ENCODE measurements around the gene SEMA3G.

The SEMA3G gene

DNA sequence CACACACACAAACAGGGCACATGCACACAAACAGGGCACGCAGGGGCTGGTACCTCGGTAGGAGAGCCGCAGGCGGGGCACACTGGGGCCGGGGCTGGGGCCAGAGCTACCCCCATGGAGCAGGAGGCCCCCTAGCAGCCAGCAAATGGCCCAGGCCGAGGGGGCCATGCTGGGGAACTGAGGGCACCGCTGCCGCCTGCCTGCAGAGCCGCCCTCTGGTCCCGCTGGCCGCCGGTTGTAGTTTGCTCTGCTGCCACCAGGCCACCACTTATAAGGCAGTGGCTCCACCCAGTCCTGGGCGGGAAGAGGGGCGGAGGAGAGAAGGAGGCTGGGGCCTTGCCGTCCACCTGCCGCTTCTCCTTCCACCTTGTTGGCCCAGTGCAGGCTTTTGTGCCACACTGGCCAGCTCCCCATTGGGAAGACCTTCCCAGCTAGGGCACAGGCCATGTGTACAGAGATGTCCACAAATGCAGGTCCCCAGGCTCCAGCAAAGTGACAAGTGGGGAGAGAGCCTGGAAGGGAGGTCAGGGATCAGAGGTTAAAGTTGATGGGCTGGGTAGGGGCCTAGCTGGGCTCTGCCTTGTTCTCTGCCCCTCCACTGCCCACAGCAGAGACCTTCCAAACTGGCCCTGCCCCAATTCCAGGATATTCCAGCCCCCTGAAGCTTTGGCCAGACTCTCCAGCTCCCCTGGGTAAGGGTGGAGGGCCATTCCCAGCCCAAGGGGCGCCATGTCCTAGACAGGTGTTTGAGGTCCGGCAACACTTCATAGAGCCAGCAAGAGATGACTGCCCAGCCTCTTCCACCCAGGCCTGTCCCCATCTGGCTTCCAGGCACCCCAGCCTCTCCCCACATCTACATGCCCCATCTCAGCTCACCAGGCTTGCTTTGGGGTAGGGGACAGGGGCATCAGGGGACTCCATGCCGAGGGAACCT, at the start of gene SEMA3G:
SEMA3G (minus strand) TSS at position 244 of the 934 bp plus-strand sequence; CDS start at position 168, 76 bp downstream.
- DNase-seq (ENCODE audit: low spot score), result peak; percentile 78
- peaks cover 11% of the 10 kb centered on the region for H3K4me1 Mint-ChIP-seq (ENCODE audit: low read depth)
- no peak within 1 kb of the TSS for H3K27ac Mint-ChIP-seq
- H3K27me3 Mint-ChIP-seq (ENCODE audit: low read depth), result no peaks in the 10 kb centered on the region
- H3K4me3 Mint-ChIP-seq, result no peak within 1 kb of the TSS
- H3K9me3 Mint-ChIP-seq, result no peaks in the 10 kb centered on the region
- no peaks in the 10 kb centered on the region for H3K36me3 Mint-ChIP-seq (ENCODE audit: low read depth)

DNA sequence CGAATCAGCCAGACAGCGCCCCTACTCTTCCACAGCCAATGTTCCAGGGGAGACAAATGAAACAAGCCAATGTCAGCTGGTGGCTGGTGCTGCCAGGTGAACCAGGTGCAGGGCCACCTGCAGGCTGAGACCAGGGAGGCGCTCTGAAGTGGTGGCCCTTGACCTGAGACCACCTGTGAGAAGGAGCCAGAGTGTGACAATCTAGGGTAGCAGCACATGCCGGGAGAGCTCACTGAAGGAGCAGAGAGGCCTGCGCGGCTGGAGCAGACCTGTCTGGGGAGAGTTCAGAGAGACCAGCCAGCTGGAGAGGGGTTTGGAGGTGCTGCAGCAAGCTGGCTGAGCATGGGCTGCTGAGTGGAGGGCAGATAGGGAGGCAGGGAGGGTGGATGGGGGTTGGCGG, 49.5 kb upstream of the SEMA3G start:
- Mint-ChIP-seq H3K27me3 (ENCODE audit: low read depth) (no peaks in the 10 kb centered on the region), H3K9me3 (no peaks in the 10 kb centered on the region), H3K4me3 (no peak overlapping the region), H3K27ac (no peak overlapping the region), H3K4me1 (ENCODE audit: low read depth) (no peaks in the 10 kb centered on the region), H3K36me3 (ENCODE audit: low read depth) (peaks cover 13% of the 10 kb centered on the region)
- no peak for DNase-seq (ENCODE audit: low spot score)

DNA sequence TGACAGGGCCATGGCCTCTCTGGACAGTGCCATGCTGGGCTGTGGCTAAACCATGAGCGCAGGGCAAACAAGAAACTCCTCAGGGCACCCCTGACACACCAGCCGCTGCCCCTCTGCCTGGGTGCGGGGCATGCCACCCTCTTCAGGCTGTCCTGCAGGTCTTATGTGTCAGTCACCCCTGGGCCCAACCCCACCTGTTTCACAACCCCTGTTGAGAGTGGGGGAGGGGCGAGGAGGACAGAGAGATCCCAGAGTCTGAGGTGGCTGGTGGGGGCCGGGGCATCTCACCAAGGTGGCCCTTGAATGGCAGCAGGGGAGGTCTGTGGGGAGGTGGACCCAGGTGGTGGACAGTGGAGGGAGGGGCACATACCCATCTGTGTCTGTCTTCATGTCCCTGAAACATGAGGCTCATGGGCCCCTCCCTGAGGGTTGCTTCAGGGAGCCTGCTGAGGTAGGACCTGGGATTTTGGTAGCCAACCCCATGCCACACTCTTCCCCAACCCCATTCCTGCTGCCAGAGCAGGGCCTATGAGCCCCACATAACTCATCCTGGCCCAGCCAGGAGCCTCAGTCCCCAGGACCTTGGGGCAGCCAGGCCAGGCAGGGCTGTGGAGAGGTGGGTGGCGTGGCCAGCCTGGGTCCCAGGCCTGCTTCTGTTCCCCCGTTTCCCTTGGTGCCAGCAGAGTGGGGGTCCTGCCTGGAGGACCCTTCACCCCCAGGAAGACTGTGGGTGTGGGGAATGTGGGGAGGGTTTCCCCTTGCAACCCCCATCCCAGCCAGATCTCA, 48.5 kb upstream of the SEMA3G start:
- no peaks in the 10 kb centered on the region for H3K9me3 Mint-ChIP-seq
- H3K27ac Mint-ChIP-seq, result no peak overlapping the region
- no peaks in the 10 kb centered on the region for H3K4me1 Mint-ChIP-seq (ENCODE audit: low read depth)
- DNase-seq (ENCODE audit: low spot score), result no peak
- no peaks in the 10 kb centered on the region for H3K27me3 Mint-ChIP-seq (ENCODE audit: low read depth)
- H3K4me3 Mint-ChIP-seq, result no peak overlapping the region
- H3K36me3 Mint-ChIP-seq (ENCODE audit: low read depth), result peaks cover 13% of the 10 kb centered on the region

DNA sequence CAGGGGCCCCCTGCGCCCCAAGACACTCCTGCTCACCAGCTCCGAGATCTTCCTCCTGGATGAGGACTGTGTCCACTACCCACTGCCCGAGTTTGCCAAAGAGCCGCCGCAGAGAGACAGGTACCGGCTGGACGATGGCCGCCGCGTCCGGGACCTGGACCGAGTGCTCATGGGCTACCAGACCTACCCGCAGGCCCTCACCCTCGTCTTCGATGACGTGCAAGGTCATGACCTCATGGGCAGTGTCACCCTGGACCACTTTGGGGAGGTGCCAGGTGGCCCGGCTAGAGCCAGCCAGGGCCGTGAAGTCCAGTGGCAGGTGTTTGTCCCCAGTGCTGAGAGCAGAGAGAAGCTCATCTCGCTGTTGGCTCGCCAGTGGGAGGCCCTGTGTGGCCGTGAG, 47.2 kb upstream of the SEMA3G start:
- DNase-seq (ENCODE audit: low spot score), result no peak
- no peaks in the 10 kb centered on the region for H3K9me3 Mint-ChIP-seq
- peaks cover 15% of the 10 kb centered on the region for H3K36me3 Mint-ChIP-seq (ENCODE audit: low read depth)
- H3K27me3 Mint-ChIP-seq (ENCODE audit: low read depth), result no peaks in the 10 kb centered on the region
- no peak overlapping the region for H3K27ac Mint-ChIP-seq
- no peaks in the 10 kb centered on the region for H3K4me1 Mint-ChIP-seq (ENCODE audit: low read depth)
- no peak overlapping the region for H3K4me3 Mint-ChIP-seq

DNA sequence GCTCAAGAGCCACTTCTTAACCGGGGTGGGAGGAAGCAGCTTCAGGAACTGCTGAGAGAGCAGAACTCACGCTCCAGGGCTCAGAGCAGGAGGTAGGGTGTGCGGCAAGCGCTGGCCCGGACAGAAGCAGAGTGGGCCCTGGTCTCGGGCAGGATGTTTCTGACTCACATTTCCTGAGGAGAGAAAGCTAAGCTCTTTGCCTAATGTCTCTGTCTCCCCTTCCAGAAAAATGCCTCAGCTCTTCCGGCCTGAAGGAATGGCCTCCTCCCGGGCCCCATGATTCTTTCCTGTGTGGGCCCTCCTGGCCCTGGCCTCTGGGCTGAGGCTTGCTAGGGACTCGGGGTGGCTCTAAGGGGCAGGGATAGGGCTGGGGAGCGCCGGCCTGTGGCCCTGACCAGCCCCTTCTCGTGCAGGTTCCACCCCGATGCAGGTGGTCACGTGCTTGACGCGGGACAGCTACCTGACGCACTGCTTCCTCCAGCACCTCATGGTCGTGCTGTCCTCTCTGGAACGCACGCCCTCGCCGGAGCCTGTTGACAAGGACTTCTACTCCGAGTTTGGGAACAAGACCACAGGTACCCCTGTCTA, 46.1 kb upstream of the SEMA3G start:
- Mint-ChIP-seq H3K4me1 (ENCODE audit: low read depth) (no peaks in the 10 kb centered on the region), H3K27ac (no peak overlapping the region), H3K27me3 (ENCODE audit: low read depth) (no peaks in the 10 kb centered on the region), H3K36me3 (ENCODE audit: low read depth) (peaks cover 15% of the 10 kb centered on the region), H3K9me3 (no peaks in the 10 kb centered on the region), H3K4me3 (no peak overlapping the region)
- DNase-seq (ENCODE audit: low spot score), result no peak

DNA sequence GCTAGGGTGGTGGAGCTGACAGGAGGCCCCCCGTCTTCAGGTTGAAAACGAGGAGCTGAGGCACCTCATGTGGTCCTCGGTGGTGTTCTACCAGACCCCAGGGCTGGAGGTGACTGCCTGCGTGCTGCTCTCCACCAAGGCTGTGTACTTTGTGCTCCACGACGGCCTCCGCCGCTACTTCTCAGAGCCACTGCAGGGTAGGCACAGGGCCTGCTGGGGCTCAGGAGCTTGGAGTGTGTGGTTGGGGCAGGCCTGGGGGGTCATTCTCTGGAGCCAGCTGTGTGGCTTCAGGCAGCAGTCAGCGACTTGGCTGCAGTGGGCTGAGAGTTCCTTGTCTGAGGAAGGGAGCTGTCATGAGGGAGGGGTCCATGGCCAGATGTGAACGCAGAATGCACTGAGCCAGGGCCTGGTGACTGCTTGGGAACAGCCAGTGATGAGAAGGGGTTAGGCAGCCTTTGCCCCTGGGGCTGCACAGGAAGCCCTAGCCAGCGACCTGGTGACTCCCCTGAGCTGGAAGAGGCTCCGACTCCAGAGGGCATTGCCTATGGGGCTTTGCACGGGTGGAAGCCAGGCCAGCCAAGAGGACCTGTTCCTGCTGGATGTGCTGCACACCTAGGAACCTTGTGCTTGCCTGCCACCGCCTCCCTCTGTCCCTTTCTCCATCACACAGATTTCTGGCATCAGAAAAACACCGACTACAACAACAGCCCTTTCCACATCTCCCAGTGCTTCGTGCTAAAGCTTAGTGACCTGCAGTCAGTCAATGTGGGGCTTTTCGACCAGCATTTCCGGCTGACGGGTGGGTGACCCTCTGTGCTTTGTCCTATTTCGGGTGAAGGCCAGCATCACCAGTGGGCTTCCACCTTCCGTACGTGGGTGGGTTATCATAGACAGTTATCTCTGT, 45.4 kb upstream of the SEMA3G start:
- Mint-ChIP-seq H3K4me3 (no peak overlapping the region), H3K27me3 (ENCODE audit: low read depth) (no peaks in the 10 kb centered on the region), H3K36me3 (ENCODE audit: low read depth) (peaks cover 15% of the 10 kb centered on the region), H3K27ac (no peak overlapping the region), H3K4me1 (ENCODE audit: low read depth) (no peaks in the 10 kb centered on the region), H3K9me3 (no peaks in the 10 kb centered on the region)
- DNase-seq (ENCODE audit: low spot score), result no peak

DNA sequence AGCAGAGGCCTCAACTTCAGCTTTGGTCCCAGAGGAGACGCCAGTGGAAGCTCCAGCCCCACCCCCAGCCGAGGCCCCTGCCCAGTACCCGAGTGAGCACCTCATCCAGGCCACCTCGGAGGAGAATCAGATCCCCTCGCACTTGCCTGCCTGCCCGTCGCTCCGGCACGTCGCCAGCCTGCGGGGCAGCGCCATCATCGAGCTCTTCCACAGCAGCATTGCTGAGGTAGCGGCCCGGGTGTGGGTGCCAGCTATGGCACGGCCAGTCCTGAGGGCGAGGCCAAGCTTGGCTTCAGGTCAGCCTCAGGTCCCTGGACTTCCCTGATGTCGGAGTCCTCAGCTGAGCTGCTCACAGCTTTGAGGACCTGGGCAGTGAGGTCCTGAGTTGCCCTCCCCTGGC, 44.5 kb upstream of the SEMA3G start:
- H3K27ac Mint-ChIP-seq, result no peak overlapping the region

DNA sequence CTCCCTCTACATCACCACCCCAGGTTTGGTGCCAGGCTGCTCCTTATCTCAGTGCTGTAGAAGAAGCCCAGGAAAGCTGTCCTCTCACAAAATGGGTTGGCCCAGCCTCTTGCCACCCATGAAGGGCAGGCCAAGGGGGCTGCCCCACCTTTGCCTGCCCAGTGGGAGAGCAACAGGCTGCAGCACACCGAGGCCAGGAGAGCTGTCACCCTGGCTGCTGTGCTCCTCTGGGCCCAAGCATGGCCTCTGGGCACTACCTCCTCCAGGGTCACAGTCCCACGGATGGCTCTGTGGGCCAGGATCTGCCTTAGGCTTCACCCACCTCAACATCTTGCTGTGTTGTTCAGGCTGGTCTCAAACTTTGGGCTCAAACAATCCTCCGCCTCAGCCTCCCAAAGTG, 43.8 kb upstream of the SEMA3G start:
- Mint-ChIP-seq H3K9me3 (no peaks in the 10 kb centered on the region), H3K27me3 (ENCODE audit: low read depth) (no peaks in the 10 kb centered on the region), H3K36me3 (ENCODE audit: low read depth) (peaks cover 15% of the 10 kb centered on the region), H3K27ac (no peak overlapping the region), H3K4me3 (no peak overlapping the region), H3K4me1 (ENCODE audit: low read depth) (no peaks in the 10 kb centered on the region)
- no peak for DNase-seq (ENCODE audit: low spot score)

More for the DNA sequence above, 44.5 kb upstream of the SEMA3G start:
- Mint-ChIP-seq H3K36me3 (ENCODE audit: low read depth) (peaks cover 15% of the 10 kb centered on the region), H3K4me3 (no peak overlapping the region), H3K4me1 (ENCODE audit: low read depth) (no peaks in the 10 kb centered on the region), H3K27me3 (ENCODE audit: low read depth) (no peaks in the 10 kb centered on the region), H3K9me3 (no peaks in the 10 kb centered on the region)
- no peak for DNase-seq (ENCODE audit: low spot score)

DNA sequence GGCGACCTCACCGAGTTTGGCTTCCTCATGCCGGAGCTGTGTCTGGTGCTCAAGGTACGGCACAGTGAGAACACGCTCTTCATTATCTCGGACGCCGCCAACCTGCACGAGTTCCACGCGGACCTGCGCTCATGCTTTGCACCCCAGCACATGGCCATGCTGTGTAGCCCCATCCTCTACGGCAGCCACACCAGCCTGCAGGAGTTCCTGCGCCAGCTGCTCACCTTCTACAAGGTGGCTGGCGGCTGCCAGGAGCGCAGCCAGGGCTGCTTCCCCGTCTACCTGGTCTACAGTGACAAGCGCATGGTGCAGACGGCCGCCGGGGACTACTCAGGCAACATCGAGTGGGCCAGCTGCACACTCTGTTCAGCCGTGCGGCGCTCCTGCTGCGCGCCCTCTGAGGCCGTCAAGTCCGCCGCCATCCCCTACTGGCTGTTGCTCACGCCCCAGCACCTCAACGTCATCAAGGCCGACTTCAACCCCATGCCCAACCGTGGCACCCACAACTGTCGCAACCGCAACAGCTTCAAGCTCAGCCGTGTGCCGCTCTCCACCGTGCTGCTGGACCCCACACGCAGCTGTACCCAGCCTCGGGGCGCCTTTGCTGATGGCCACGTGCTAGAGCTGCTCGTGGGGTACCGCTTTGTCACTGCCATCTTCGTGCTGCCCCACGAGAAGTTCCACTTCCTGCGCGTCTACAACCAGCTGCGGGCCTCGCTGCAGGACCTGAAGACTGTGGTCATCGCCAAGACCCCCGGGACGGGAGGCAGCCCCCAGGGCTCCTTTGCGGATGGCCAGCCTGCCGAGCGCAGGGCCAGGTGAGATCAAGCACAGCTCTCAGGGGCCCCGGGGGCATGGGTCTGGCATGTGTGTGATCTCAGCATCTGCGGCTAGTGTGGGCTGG, 43.1 kb upstream of the SEMA3G start:
- H3K4me3 Mint-ChIP-seq, result no peak overlapping the region
- H3K4me1 Mint-ChIP-seq (ENCODE audit: low read depth), result no peaks in the 10 kb centered on the region
- no peaks in the 10 kb centered on the region for H3K9me3 Mint-ChIP-seq
- H3K36me3 Mint-ChIP-seq (ENCODE audit: low read depth), result peaks cover 15% of the 10 kb centered on the region
- H3K27ac Mint-ChIP-seq, result no peak overlapping the region
- H3K27me3 Mint-ChIP-seq (ENCODE audit: low read depth), result no peaks in the 10 kb centered on the region
- no peak for DNase-seq (ENCODE audit: low spot score)

DNA sequence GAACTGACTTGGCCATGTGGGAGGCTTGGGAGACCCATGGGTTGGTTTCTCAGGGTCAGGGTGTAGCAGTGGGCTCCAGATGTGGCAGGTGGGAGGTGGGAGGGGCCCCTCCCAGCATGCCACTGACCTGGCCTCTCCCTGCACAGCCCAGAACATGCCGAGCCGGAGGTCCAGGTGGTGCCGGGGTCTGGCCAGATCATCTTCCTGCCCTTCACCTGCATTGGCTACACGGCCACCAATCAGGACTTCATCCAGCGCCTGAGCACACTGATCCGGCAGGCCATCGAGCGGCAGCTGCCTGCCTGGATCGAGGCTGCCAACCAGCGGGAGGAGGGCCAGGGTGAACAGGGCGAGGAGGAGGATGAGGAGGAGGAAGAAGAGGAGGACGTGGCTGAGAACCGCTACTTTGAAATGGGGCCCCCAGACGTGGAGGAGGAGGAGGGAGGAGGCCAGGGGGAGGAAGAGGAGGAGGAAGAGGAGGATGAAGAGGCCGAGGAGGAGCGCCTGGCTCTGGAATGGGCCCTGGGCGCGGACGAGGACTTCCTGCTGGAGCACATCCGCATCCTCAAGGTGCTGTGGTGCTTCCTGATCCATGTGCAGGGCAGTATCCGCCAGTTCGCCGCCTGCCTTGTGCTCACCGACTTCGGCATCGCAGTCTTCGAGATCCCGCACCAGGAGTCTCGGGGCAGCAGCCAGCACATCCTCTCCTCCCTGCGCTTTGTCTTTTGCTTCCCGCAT, 42.3 kb upstream of the SEMA3G start:
- H3K27me3 Mint-ChIP-seq (ENCODE audit: low read depth), result no peaks in the 10 kb centered on the region
- no peaks in the 10 kb centered on the region for H3K4me1 Mint-ChIP-seq (ENCODE audit: low read depth)
- no peak for DNase-seq (ENCODE audit: low spot score)
- no peak overlapping the region for H3K27ac Mint-ChIP-seq
- H3K36me3 Mint-ChIP-seq (ENCODE audit: low read depth), result peaks cover 12% of the 10 kb centered on the region
- H3K9me3 Mint-ChIP-seq, result no peaks in the 10 kb centered on the region
- no peak overlapping the region for H3K4me3 Mint-ChIP-seq

DNA sequence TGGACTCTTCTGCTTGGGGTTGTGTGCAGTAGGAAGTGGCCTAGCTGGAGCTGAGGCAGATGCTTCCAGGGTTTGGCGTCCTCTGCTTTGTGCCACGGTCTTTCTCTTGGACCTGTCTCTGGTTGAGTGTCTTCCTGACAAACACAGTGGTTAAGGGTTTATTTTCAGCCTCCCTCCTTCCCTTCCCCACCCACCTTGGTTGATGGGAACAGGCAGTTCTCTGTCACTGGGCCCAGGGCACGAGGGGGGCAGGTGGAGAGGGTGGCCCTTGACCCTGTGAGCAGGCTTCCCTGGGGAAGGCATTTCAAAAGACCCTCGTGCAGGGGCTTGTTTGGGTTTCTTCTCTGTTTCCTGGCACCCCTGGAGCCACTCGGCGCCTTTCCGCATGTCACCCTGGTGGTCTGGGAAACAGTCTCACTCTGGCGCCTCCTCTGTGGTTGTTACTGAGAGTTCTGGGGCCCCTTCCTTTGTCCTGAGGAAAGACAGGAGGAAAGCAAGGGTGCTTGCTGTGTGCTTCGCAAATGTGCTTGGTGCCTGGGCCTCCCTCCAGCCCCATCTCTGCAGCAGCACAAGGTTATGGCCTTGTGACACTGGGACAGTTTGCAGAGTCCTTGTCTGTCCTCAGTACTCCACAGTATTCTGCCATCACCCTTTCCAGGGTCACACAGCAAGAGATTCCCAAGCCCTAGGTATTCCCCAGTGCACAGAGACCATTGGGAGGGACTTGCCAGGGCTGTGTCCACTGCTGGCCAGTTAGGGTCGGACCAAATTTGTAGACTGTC, 40.0 kb upstream of the SEMA3G start:
- no peaks in the 10 kb centered on the region for H3K27me3 Mint-ChIP-seq (ENCODE audit: low read depth)
- H3K27ac Mint-ChIP-seq, result no peak overlapping the region
- peaks cover 16% of the 10 kb centered on the region for H3K36me3 Mint-ChIP-seq (ENCODE audit: low read depth)
- no peak overlapping the region for H3K4me3 Mint-ChIP-seq
- no peaks in the 10 kb centered on the region for H3K4me1 Mint-ChIP-seq (ENCODE audit: low read depth)
- no peak for DNase-seq (ENCODE audit: low spot score)
- H3K9me3 Mint-ChIP-seq, result no peaks in the 10 kb centered on the region

All from T-helper 2 cell treated with Interferon-gamma antibody and Interleukin-4, amounts not matched to agents 5 μg/mL and 100 μg/mL, for 36 hours (primary cell).